ENCODE measurements around the gene GATB. TPM values are rescaled to one million over a fixed set of nuclear protein-coding genes. Genes with fewer than 3 reads are reported as not detected.

The GATB gene
- total RNA-seq, 1 donor from 2014 or later: 15.7 TPM

DNA sequence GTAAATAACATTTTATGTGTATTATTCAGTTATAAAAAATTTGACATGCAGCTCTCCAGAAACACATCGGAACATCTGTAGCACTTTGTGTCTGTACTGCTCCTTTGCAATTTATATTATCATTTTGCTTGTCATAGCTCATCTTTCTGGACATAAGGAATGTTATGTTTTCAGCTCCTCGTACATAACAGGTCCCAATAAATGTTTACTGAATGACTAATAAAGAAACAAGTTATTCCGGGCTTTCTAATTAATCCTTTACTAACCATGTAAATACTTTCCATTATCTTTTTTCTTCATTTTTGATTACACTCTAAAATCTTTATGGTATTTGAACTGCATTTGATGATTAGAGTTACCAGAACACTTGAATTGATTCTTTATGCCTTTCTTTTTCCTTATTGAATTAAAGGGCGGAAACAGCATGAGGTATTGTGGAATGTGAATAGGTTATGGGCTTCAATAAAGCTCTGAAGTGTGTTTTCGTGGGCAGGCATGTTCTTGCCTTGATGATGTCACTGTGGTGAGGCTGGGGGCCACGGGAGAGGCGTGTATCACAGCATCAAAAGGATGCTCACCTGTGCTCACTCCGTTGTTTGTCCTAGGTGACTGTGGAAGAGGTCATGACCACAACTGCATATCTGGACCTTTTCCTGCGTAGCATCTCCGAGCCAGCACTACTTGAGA, 131.6 kb downstream of the GATB start:
- Mint-ChIP-seq H3K9me3 (ENCODE audit: low read depth) (peaks cover 4% of the 10 kb centered on the region), H3K27ac (no peak overlapping the region), H3K4me1 (ENCODE audit: low read depth) (no peaks in the 10 kb centered on the region), H3K36me3 (ENCODE audit: insufficient read depth) (peaks cover 20% of the 10 kb centered on the region), H3K4me3 (ENCODE audit: low read depth) (no peak overlapping the region), H3K27me3 (no peaks in the 10 kb centered on the region)
- TF ChIP-seq, protein P1, sequence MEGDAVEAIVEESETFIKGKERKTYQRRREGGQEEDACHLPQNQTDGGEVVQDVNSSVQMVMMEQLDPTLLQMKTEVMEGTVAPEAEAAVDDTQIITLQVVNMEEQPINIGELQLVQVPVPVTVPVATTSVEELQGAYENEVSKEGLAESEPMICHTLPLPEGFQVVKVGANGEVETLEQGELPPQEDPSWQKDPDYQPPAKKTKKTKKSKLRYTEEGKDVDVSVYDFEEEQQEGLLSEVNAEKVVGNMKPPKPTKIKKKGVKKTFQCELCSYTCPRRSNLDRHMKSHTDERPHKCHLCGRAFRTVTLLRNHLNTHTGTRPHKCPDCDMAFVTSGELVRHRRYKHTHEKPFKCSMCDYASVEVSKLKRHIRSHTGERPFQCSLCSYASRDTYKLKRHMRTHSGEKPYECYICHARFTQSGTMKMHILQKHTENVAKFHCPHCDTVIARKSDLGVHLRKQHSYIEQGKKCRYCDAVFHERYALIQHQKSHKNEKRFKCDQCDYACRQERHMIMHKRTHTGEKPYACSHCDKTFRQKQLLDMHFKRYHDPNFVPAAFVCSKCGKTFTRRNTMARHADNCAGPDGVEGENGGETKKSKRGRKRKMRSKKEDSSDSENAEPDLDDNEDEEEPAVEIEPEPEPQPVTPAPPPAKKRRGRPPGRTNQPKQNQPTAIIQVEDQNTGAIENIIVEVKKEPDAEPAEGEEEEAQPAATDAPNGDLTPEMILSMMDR (IDR thresholded peaks at IDR 0.05; ENCODE audit: unreplicated experiment): no peak
- DNase-seq (ENCODE audit: low spot score, unreplicated experiment): no peak

DNA sequence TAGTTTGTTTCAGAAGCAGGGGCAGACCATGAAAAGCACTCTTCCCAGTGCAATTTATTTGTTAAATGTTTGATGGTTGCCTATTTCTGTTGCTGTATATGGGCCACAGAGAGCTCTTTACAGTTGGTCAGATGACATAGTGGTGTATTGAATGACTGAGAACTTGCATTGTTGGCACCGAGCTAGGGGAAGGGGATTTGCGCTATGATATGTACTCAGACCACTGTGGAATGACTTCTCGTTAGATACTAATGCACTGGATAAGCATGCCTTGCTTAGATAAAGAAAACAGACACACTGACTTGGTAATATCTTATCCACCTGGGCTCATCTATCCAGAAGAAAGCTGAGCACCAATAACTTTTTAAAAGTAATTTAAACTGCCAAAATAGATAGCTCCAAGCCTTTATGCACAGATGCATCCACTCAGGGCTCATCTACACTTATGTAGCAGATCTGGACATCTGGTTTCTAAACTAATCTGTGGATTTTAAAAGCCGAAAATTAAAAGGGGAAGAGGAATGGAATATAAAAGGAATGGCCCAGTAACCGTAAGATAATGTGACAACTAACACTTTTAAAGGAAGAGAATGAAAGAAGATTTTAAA, 132.7 kb downstream of the GATB start:
- H3K4me1 Mint-ChIP-seq (ENCODE audit: low read depth): no peaks in the 10 kb centered on the region
- peaks cover 13% of the 10 kb centered on the region for H3K36me3 Mint-ChIP-seq (ENCODE audit: insufficient read depth)
- TF ChIP-seq, protein P1 (IDR thresholded peaks at IDR 0.05; ENCODE audit: unreplicated experiment): no peak
- DNase-seq (ENCODE audit: low spot score, unreplicated experiment): no peak
- H3K27me3 Mint-ChIP-seq: no peaks in the 10 kb centered on the region
- peaks cover 4% of the 10 kb centered on the region for H3K9me3 Mint-ChIP-seq (ENCODE audit: low read depth)
- H3K4me3 Mint-ChIP-seq (ENCODE audit: low read depth): no peak overlapping the region
- no peak overlapping the region for H3K27ac Mint-ChIP-seq

DNA sequence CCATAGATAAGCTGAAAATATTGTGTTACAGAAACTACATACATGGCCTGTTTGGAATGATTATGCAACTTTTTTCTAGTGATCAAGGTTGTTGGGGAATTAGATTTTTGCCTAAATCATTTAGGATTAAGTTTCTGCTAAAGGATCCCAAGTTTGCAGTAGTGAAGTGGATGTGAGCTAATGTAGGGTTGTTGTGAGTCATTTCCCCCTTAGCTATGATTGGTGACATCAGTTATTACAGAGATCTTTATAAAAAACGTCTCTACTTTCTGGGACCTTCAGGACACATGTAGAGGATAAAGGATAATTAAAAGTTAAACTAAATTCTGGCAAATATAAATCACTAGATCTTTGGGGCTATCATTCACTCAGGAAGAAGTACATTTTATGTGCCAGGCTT, 133.3 kb downstream of the GATB start:
- Mint-ChIP-seq H3K27ac (no peak overlapping the region), H3K4me1 (ENCODE audit: low read depth) (no peaks in the 10 kb centered on the region), H3K9me3 (ENCODE audit: low read depth) (no peaks in the 10 kb centered on the region), H3K36me3 (ENCODE audit: insufficient read depth) (peaks cover 7% of the 10 kb centered on the region), H3K27me3 (no peaks in the 10 kb centered on the region), H3K4me3 (ENCODE audit: low read depth) (no peak overlapping the region)
- TF ChIP-seq, protein P1 (IDR thresholded peaks at IDR 0.05; ENCODE audit: unreplicated experiment): no peak
- DNase-seq (ENCODE audit: low spot score, unreplicated experiment): no peak

DNA sequence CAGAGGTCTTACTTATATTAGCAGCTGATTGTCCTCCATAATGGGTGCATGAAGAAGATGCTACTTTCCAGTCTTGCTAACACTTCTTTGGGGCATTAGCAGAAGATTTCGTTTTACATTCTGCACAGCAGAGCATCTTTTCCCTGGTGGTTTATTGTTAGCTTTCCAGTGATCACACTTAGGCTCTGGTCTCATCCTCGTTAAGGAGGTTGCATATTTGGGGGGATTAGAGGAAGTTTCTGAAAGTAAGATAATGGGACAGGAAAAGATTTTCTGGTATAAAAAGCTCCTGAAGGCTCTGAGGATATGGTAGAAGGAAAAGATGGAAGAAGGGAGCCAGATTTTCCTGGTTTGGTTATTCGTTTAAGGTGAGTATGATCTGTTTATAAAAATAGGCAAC, 134.1 kb downstream of the GATB start:
- DNase-seq (ENCODE audit: low spot score, unreplicated experiment): no peak
- Mint-ChIP-seq H3K4me1 (ENCODE audit: low read depth) (no peaks in the 10 kb centered on the region), H3K4me3 (ENCODE audit: low read depth) (no peak overlapping the region), H3K36me3 (ENCODE audit: insufficient read depth) (peaks cover 7% of the 10 kb centered on the region), H3K27me3 (no peaks in the 10 kb centered on the region), H3K27ac (no peak overlapping the region), H3K9me3 (ENCODE audit: low read depth) (no peaks in the 10 kb centered on the region)
- TF ChIP-seq, protein P1 (IDR thresholded peaks at IDR 0.05; ENCODE audit: unreplicated experiment): no peak

DNA sequence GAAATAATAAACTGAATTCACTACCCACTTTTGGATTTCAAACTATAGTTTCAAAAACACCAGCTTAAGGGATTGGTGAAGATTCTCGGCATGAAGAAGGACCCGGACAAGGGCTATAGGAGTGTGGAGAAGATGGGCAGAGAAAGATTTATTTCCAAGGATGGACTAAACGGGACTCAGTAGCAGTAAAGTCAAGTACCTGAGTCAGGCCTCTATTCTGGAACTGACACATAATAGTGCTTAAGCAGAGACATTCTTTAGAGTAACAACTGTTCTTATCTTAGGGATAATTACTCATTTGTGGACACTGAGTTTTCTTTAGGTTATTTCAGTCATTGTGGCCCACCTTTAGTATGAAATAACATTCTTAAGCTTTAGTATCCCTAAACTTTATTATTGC, 134.6 kb downstream of the GATB start:
- H3K36me3 Mint-ChIP-seq (ENCODE audit: insufficient read depth): peaks cover 4% of the 10 kb centered on the region
- H3K4me3 Mint-ChIP-seq (ENCODE audit: low read depth): no peak overlapping the region
- DNase-seq (ENCODE audit: low spot score, unreplicated experiment): no peak
- TF ChIP-seq, protein P1 (IDR thresholded peaks at IDR 0.05; ENCODE audit: unreplicated experiment): no peak
- H3K4me1 Mint-ChIP-seq (ENCODE audit: low read depth): no peaks in the 10 kb centered on the region
- H3K9me3 Mint-ChIP-seq (ENCODE audit: low read depth): no peaks in the 10 kb centered on the region
- no peak overlapping the region for H3K27ac Mint-ChIP-seq
- H3K27me3 Mint-ChIP-seq: no peaks in the 10 kb centered on the region
